Cardiac fibroblast (primary cell): ENCODE data around the gene GINM1.

Experiments
- DNase-seq, 2 donors: peaks; one replicate each; pipeline versions ENCODE4 v3.0.0 to v3.0.0-alpha.2; 2010; ENCODE audit warnings: low read depth in 2 of 2
- H3K4me3 ChIP-seq, 2 donors: replicated peaks in 1 of 2; 1 replicate in 1 of 2; 2 replicates in 1 of 2; pipeline ENCODE4 v1.5.1; 2011; ENCODE audit warnings: low read depth in 2 of 2, low read length in 2 of 2, mild to moderate bottlenecking in 2 of 2, moderate library complexity in 1 of 2
- CTCF ChIP-seq: IDR thresholded peaks from one replicate; pipeline ENCODE4 v1.5.1; 2011; ENCODE audit warnings: low read depth, mild to moderate bottlenecking, low read length, inconsistent platforms

The GINM1 gene

GRCh38 chr6:149627672-149628071, 61.5 kb downstream of the GINM1 start:
- no peak for TF ChIP-seq CTCF
- H3K4me3 ChIP-seq, result no peak overlapping the region
- DNase-seq, result no peak

- H3K4me3 ChIP-seq, result no peak overlapping the region
- TF ChIP-seq CTCF, result no peak
- no peak for DNase-seq
Observed at GRCh38 chr6:149628875-149629510, 62.8 kb downstream of the GINM1 start.

DNA sequence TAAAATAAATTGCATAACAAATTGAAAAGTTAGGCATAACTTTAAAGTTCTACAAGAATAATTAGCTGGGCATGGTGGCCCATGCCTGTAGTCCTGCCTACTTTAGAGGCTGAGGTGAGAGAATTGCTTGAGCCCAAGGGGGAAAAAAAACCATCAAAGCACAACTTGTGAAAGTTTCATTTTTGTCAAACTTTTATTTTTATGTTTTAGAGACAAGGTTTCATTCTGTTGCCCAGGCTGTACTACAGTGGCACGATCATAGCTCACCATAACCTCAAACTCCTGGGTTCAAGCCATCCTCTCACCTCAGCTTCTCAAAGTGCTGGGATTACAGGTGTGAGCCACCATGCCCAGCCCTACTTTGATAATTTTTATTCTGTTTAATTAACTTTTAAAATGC, 68.1 kb downstream of the GINM1 start:
- no peak for TF ChIP-seq CTCF
- no peak for DNase-seq
- no peak overlapping the region for H3K4me3 ChIP-seq

DNA sequence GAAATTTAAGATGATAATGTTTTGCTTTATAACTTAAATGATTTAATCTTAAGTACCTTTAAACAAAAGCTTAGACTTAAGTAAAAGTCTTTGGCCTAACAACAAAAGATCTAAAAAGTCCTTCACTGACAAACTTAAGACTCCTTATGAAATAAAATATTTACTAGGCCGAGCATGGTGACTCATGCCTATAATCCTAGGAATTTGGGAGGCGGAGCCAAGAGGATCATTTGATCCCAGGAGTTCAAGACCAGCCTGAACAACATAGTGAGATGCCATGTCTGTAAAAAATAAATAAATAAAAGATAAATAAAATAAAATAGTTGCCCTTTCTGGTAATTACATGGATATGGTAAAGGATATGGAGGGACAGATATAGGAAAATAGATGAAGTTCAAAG, 69.9 kb downstream of the GINM1 start:
- H3K4me3 ChIP-seq, result no peak overlapping the region
- DNase-seq, result peak; percentile 31 to 52
- TF ChIP-seq CTCF, result no peak
